K562 (cell line): ENCODE data around the gene BCL6B. TPM values are rescaled to one million over a fixed set of nuclear protein-coding genes. Genes with fewer than 3 reads are reported as not detected.

Experiments
- ATAC-seq: fragments of 200-7000 bp; cut with Tn5 transposase; 3 replicates; pipeline ENCODE4 v1.9.1; 2020; ENCODE audit warnings: moderate library complexity
- BruUV-seq: library from RNA; stranded (reverse); fragments of 400-500 nt; replicated peaks from 2 replicates; lab custom pipeline; 2021; lab: Mats Ljungman, UMichigan
- CTCF ChIA-PET: fragments of 300-600 bp; formaldehyde crosslinking; extraction: SDS; loops from one replicate; lab custom pipeline; 2021; ENCODE audit warnings: low intra/inter-chr PET ratio; lab: Yijun Ruan, JAX
- POLR2A ChIA-PET: fragments of 300-600, 350-650 bp; sonication (Branson Sonifier 250); formaldehyde crosslinking; extraction: SDS; loops from one replicate; lab custom pipeline; 2021; ENCODE audit warnings: antibody characterized with exemption, inconsistent platforms; lab: Yijun Ruan, JAX
- DNase-seq, 4 experiments: peaks; one replicate each; pipeline versions ENCODE4 v3.0.0 to v3.0.0-alpha.2; 2011 to 2018; ENCODE audit warnings: low spot score in 3 of 4, mixed read lengths in 3 of 4; ENCODE audit errors: extremely low read depth in 1 of 4
- FAIRE-seq: peaks from 2 replicates; lab custom pipeline; 2011; peaks lifted over from hg19 to GRCh38; lab: Jason Lieb, UNC
- H2AFZ ChIP-seq: 2 replicates; pipeline ENCODE4 v1.6.0; 2011; ENCODE audit warnings: low read depth, low read length, control low read depth, inconsistent platforms
- H3K27ac ChIP-seq: fragments of 200-600 bp; 3 replicates; pipeline ENCODE4 v1.8.0; 2011; ENCODE audit warnings: low read depth, mild to moderate bottlenecking, control low read depth, inconsistent platforms, low read length, moderate library complexity, mixed read lengths; ENCODE audit errors: extremely low read depth
- H3K27me3 ChIP-seq, 2 experiments: fragments of 300-600 bp in 1 of 2; 2 replicates in 1 of 2; 3 replicates in 1 of 2; pipeline versions ENCODE4 v1.6.0 to v1.8.0; 2011; ENCODE audit warnings: inconsistent platforms in 2 of 2, low read length in 2 of 2, mild to moderate bottlenecking in 1 of 2, mixed read lengths in 1 of 2, moderate library complexity in 1 of 2; ENCODE audit not compliant: control insufficient read depth in 2 of 2, insufficient read depth in 2 of 2
- H3K36me3 ChIP-seq: fragments of 300-600 bp; 3 replicates; pipeline ENCODE4 v1.8.0; 2011; ENCODE audit warnings: mild to moderate bottlenecking, low read length, inconsistent platforms; ENCODE audit not compliant: control insufficient read depth, insufficient read depth
- H3K4me1 ChIP-seq, 2 experiments: fragments of 200-600 bp in 1 of 2; replicated peaks in 1 of 2; 2 replicates in 1 of 2; 3 replicates in 1 of 2; pipeline versions ENCODE4 v1.5.1 to v1.8.0; 2011; ENCODE audit warnings: inconsistent platforms in 2 of 2, low read length in 2 of 2, mild to moderate bottlenecking in 1 of 2, mixed read lengths in 1 of 2, moderate library complexity in 1 of 2; ENCODE audit not compliant: control insufficient read depth in 2 of 2, insufficient read depth in 2 of 2
- H3K4me2 ChIP-seq: 2 replicates; pipeline ENCODE4 v1.6.1; 2011; ENCODE audit warnings: low read length, control low read depth, inconsistent platforms, mixed read lengths; ENCODE audit not compliant: insufficient read depth
- H3K4me3 ChIP-seq: fragments of 200-600 bp; sonication (generic), shearing (Covaris generic); 2 replicates; pipeline ENCODE4 v1.5.1; 2016; ENCODE audit warnings: control low read depth, inconsistent platforms
- H3K79me2 ChIP-seq: fragments of 200-600 bp; 3 replicates; pipeline ENCODE4 v1.8.0; 2011; ENCODE audit warnings: low read length, inconsistent platforms; ENCODE audit not compliant: control insufficient read depth, insufficient read depth
- H3K9ac ChIP-seq, 2 experiments: 2 replicates each; pipeline versions ENCODE4 v1.6.0 to v1.6.1; 2011; ENCODE audit warnings: low read depth in 2 of 2, low read length in 2 of 2, control low read depth in 1 of 2, inconsistent platforms in 1 of 2, mild to moderate bottlenecking in 1 of 2, mixed read lengths in 1 of 2; ENCODE audit not compliant: insufficient read depth in 1 of 2
- H3K9me1 ChIP-seq: one replicate; pipeline ENCODE4 v1.6.0; 2011; ENCODE audit warnings: inconsistent platforms, mild to moderate bottlenecking, low read length, moderate library complexity; ENCODE audit not compliant: control insufficient read depth, insufficient read depth
- H3K9me3 ChIP-seq: replicated peaks from 2 replicates; pipeline ENCODE4 v1.5.1; 2011; ENCODE audit warnings: low read depth, low read length, inconsistent platforms; ENCODE audit not compliant: control insufficient read depth, insufficient read depth
- H4K20me1 ChIP-seq: replicated peaks from 2 replicates; pipeline ENCODE4 v1.6.1; 2011; ENCODE audit warnings: low read length, inconsistent platforms, mixed read lengths; ENCODE audit not compliant: control insufficient read depth, insufficient read depth
- CEBPG ChIP-seq, 3 experiments: fragments of 200-800 bp in 1 of 3; sonication (Bioruptor generic) in 1 of 3; sonication (generic) in 1 of 3; formaldehyde crosslinking in 1 of 3; IDR thresholded peaks in 2 of 3; conservative IDR thresholded peaks in 1 of 3; 2 replicates each; pipeline versions ENCODE4 v1.6.1 to v1.8.0; 2016 to 2022; ENCODE audit warnings: missing compliant biosample characterization in 2 of 3, missing genetic modification characterization in 2 of 3, mild to moderate bottlenecking in 1 of 3, missing genetic modification reagents in 1 of 3
- CHD2 ChIP-seq: IDR thresholded peaks from 2 replicates; pipeline ENCODE4 v1.6.1; 2011; ENCODE audit warnings: low read depth, low read length
- ETV1 ChIP-seq: fragments of 450-650 bp; conservative IDR thresholded peaks from 2 replicates; pipeline ENCODE4 v1.6.1; 2016; ENCODE audit warnings: missing genetic modification characterization, control low read depth, low read depth, missing compliant biosample characterization
- HINFP ChIP-seq: fragments of 450-650 bp; conservative IDR thresholded peaks from 2 replicates; pipeline ENCODE4 v1.6.1; 2016; ENCODE audit warnings: missing genetic modification characterization, low read depth, mild to moderate bottlenecking, control low read depth, missing compliant biosample characterization
- ILF3 ChIP-seq: fragments of 450-650 bp; IDR thresholded peaks from 2 replicates; pipeline ENCODE4 v1.6.1; 2018; ENCODE audit warnings: antibody characterized with exemption, mild to moderate bottlenecking, moderate library complexity, borderline replicate concordance
- MAFG ChIP-seq: fragments of 450-650 bp; conservative IDR thresholded peaks from 2 replicates; pipeline ENCODE4 v1.6.1; 2016; ENCODE audit warnings: missing genetic modification characterization, missing compliant biosample characterization
- NR1H2 ChIP-seq: sonication (generic); formaldehyde crosslinking; IDR thresholded peaks from 2 replicates; pipeline ENCODE4 v1.4.0; 2020; ENCODE audit warnings: mild to moderate bottlenecking, missing genetic modification reagents
- PHF20 ChIP-seq: fragments of 450-650 bp; IDR thresholded peaks from 2 replicates; pipeline ENCODE4 v1.6.1; 2018; ENCODE audit not compliant: partially characterized antibody
- TFE3 ChIP-seq: fragments of 450-650 bp; formaldehyde crosslinking; IDR thresholded peaks from 2 replicates; pipeline ENCODE4 v1.4.0; 2020; ENCODE audit warnings: mild to moderate bottlenecking, mixed read lengths
- TSC22D4 ChIP-seq: fragments of 450-650 bp; IDR thresholded peaks from 2 replicates; pipeline ENCODE4 v1.6.1; 2016; ENCODE audit warnings: missing genetic modification characterization, missing biosample characterization, control low read depth
- ZNF311 ChIP-seq: fragments of 250-450 bp; sonication (Bioruptor Pico); IDR thresholded peaks from 2 replicates; pipeline ENCODE4 v1.4.0; 2020; ENCODE audit warnings: mild to moderate bottlenecking, moderate library complexity
- WGBS: fragments of 100-300 bp; shearing (Covaris generic); methylation state at CpG from one replicate; pipeline ENCODE4 v1.1.6; 2016; ENCODE audit warnings: low coverage, mixed read lengths; ENCODE audit not compliant: insufficient coverage; ENCODE audit errors: missing lambda C conversion rate; 5-methylcytosine and 5-hydroxymethylcytosine counted together
- in situ Hi-C: fragments of 300-500 bp; cut with MboI; formaldehyde crosslinking; loops from 4 replicates; pipeline ENCODE4 v1.15.0; 2018; ENCODE audit warnings: inconsistent platforms, mixed read lengths
- intact Hi-C: fragments of 100-400 bp; cut with micrococcal nuclease; formaldehyde crosslinking; loops from 2 replicates; pipeline ENCODE4 v1.14.2; 2022
- polyA plus RNA-seq, 8 experiments: library from polyadenylated mRNA; depleted of rRNA in 4 of 8; stranded (reverse) in 5 of 8; unstranded in 3 of 8; fragments of >200 nt; fragmentation: Nextera tagmentation in 2 of 8; fragmentation: Illumina TruSeq in 1 of 8; extraction: Ambion mirVana in 2 of 8; extraction: Trizol in 1 of 8; gene quantifications; 2 replicates each; pipeline versions ENCODE4 v1.2.1 to v1.2.3, GENCODE V29; 2011 to 2014; ENCODE audit warnings: inconsistent platforms in 1 of 8, missing spikeins in 1 of 8
- total RNA-seq, 7 experiments: library from RNA; depleted of rRNA in 6 of 7; stranded (reverse); fragments of >200 nt in 6 of 7; fragmentation: Illumina TruSeq in 2 of 7; extraction: Trizol in 2 of 7; gene quantifications; 2 replicates each; pipeline versions ENCODE4 v1.2.1 to v1.2.3, GENCODE V29; 2011 to 2021; ENCODE audit warnings: low replicate concordance in 1 of 7

Gene BCL6B
- total and polyA plus RNA-seq, 9 of the 15 experiments (the other 6 are each of a cell fraction or from before 2014, with no cell fraction given): 0.89 to 5.0 (median 3.6) TPM

- TF ChIP-seq CEBPG (CRISPR knock-in tag; IDR thresholded peaks at IDR 0.05): no peak
- TF ChIP-seq CEBPG (tag; conservative IDR thresholded peaks at IDR 0.05 in 1 of 2, IDR thresholded peaks at IDR 0.05 in 1 of 2): no peak
- no peak for TF ChIP-seq ETV1 (tag)
- TF ChIP-seq ZNF311 (CRISPR knock-in tag): no peak
Observed at GRCh38 chr17:7004398-7005253, 18.2 kb upstream of the BCL6B start (continued).

GRCh38 chr17:7005716-7006115, 17.1 kb upstream of the BCL6B start:
- H3K4me3 ChIP-seq: no peak overlapping the region
- intact Hi-C loops: loop anchor here (2.0 kb wide), 1 partner anchor 163 kb away; no protein-coding TSS in a partner anchor

More at GRCh38 chr17:7005716-7006115, 17.1 kb upstream of the BCL6B start:
- Histone ChIP-seq H3K79me2 (peaks cover 20% of the 10 kb centered on the region), H3K9ac (no peak overlapping the region), H3K27me3 (no peaks in the 10 kb centered on the region), H3K4me1 (peaks cover 7 to 11% of the 10 kb centered on the region in 2 experiments; a peak in 4 of 5 replicates), H4K20me1 (no peaks in the 10 kb centered on the region), H3K4me2 (no peak overlapping the region), H3K27ac (no peak overlapping the region), H3K36me3 (peaks cover 40% of the 10 kb centered on the region; the same call in 2 of the 3 replicates), H3K9me1 (no peaks in the 10 kb centered on the region), H2AFZ (no peak overlapping the region), H3K9me3 (no peaks in the 10 kb centered on the region)
- no peak for DNase-seq
- TF ChIP-seq ILF3 (no peak), MAFG (tag) (no peak), TFE3 (CRISPR knock-in tag) (no peak), TSC22D4 (tag) (no peak), PHF20 (no peak), CHD2 (no peak), HINFP (tag) (no peak), NR1H2 (CRISPR knock-in tag) (no peak)
- no peak for FAIRE-seq
- CTCF ChIA-PET: interaction anchor here (2.1 to 3.1 kb wide), 2 partner anchors 94 to 162 kb away, joined by 7 to 40 read pairs; no protein-coding TSS in a partner anchor
- BruUV-seq: no TSS peak
- in situ Hi-C loops: loop anchor here (5.0 kb wide), 2 partner anchors 93 to 338 kb away; no protein-coding TSS in a partner anchor
- POLR2A ChIA-PET: interaction anchor here (0.5 to 2.7 kb wide), 3 partner anchors 19 to 519 kb away, joined by 4 to 11 read pairs (median 4); no protein-coding TSS in a partner anchor
- no peak for ATAC-seq
- WGBS: 77% methylated on average over 6 of the region's 7 CpGs
